HUES48 (cell line): Measurements from ENCODE around the gene SH2D2A.

ENCODE experiments used
- H3K27ac ChIP-seq: one replicate; pipeline ENCODE4 v1.7.0; 2013; ENCODE audit warnings: low read depth, low read length, inconsistent platforms
- H3K27me3 ChIP-seq: 2 replicates; pipeline ENCODE4 v1.6.1; 2013; ENCODE audit warnings: mild to moderate bottlenecking, low read length; ENCODE audit not compliant: control insufficient read depth, insufficient read depth
- H3K36me3 ChIP-seq: 2 replicates; pipeline ENCODE4 v1.6.1; 2013; ENCODE audit warnings: low read length; ENCODE audit not compliant: control insufficient read depth, insufficient read depth
- H3K4me1 ChIP-seq: 2 replicates; pipeline ENCODE4 v1.6.1; 2013; ENCODE audit warnings: mild to moderate bottlenecking, low read length; ENCODE audit not compliant: control insufficient read depth, insufficient read depth
- H3K4me3 ChIP-seq: 2 replicates; pipeline ENCODE4 v1.5.1; 2013; ENCODE audit warnings: mild to moderate bottlenecking, low read depth, low read length
- H3K9ac ChIP-seq: 2 replicates; pipeline ENCODE4 v1.6.1; 2013; ENCODE audit warnings: mild to moderate bottlenecking, low read depth, low read length, moderate library complexity
- H3K9me3 ChIP-seq: 2 replicates; pipeline ENCODE4 v1.6.1; 2013; ENCODE audit warnings: low read length; ENCODE audit not compliant: control insufficient read depth, insufficient read depth

The SH2D2A gene

GRCh38 chr1:156840186-156840897 is 23.7 kb upstream of the SH2D2A start:
- H3K27ac ChIP-seq, result no peak overlapping the region
- no peak overlapping the region for H3K9ac ChIP-seq
- peaks cover 51% of the 10 kb centered on the region for H3K27me3 ChIP-seq
- peaks cover 6% of the 10 kb centered on the region; the same call in 1 of the 2 replicates for H3K4me1 ChIP-seq
- no peaks in the 10 kb centered on the region for H3K36me3 ChIP-seq
- no peaks in the 10 kb centered on the region for H3K9me3 ChIP-seq
- no peak overlapping the region for H3K4me3 ChIP-seq

- Histone ChIP-seq H3K27me3 (peaks cover 49% of the 10 kb centered on the region), H3K36me3 (no peaks in the 10 kb centered on the region), H3K27ac (no peak overlapping the region), H3K4me1 (peaks cover 5% of the 10 kb centered on the region; the same call in 1 of the 2 replicates), H3K4me3 (no peak overlapping the region), H3K9me3 (no peaks in the 10 kb centered on the region), H3K9ac (no peak overlapping the region)
Observed at GRCh38 chr1:156839426-156840109, 22.9 kb upstream of the SH2D2A start.

GRCh38 chr1:156838972-156839371 is 22.3 kb upstream of the SH2D2A start:
- H3K9ac ChIP-seq, result no peak overlapping the region
- no peak overlapping the region for H3K4me3 ChIP-seq
- no peak overlapping the region for H3K27ac ChIP-seq
- H3K4me1 ChIP-seq, result peaks cover 3% of the 10 kb centered on the region; the same call in 1 of the 2 replicates
- peaks cover 47% of the 10 kb centered on the region for H3K27me3 ChIP-seq
- H3K36me3 ChIP-seq, result no peaks in the 10 kb centered on the region
- no peaks in the 10 kb centered on the region for H3K9me3 ChIP-seq

GRCh38 chr1:156836892-156837291 is 20.2 kb upstream of the SH2D2A start:
- Histone ChIP-seq H3K4me1 (peaks cover 3% of the 10 kb centered on the region; the same call in 1 of the 2 replicates), H3K27ac (no peak overlapping the region), H3K36me3 (no peaks in the 10 kb centered on the region), H3K9me3 (no peaks in the 10 kb centered on the region), H3K9ac (no peak overlapping the region), H3K27me3 (peaks cover 27% of the 10 kb centered on the region), H3K4me3 (no peak overlapping the region)

GRCh38 chr1:156836041-156836654 is 19.5 kb upstream of the SH2D2A start:
- H3K27ac ChIP-seq, result no peak overlapping the region
- no peaks in the 10 kb centered on the region for H3K9me3 ChIP-seq
- H3K4me3 ChIP-seq, result no peak overlapping the region
- H3K27me3 ChIP-seq, result peaks cover 25% of the 10 kb centered on the region
- peaks cover 3% of the 10 kb centered on the region; the same call in 1 of the 2 replicates for H3K4me1 ChIP-seq
- H3K9ac ChIP-seq, result no peak overlapping the region
- no peaks in the 10 kb centered on the region for H3K36me3 ChIP-seq

GRCh38 chr1:156834322-156834721 is 17.7 kb upstream of the SH2D2A start:
- Histone ChIP-seq H3K4me3 (no peak overlapping the region), H3K27me3 (peaks cover 29% of the 10 kb centered on the region), H3K36me3 (no peaks in the 10 kb centered on the region), H3K27ac (no peak overlapping the region), H3K9ac (no peak overlapping the region), H3K9me3 (no peaks in the 10 kb centered on the region), H3K4me1 (peaks cover 3% of the 10 kb centered on the region; the same call in 1 of the 2 replicates)

- Histone ChIP-seq H3K4me3 (no peak overlapping the region), H3K36me3 (no peaks in the 10 kb centered on the region), H3K27ac (no peak overlapping the region), H3K27me3 (peaks cover 29% of the 10 kb centered on the region), H3K9me3 (no peaks in the 10 kb centered on the region), H3K4me1 (no peaks in the 10 kb centered on the region), H3K9ac (no peak overlapping the region)
Observed at GRCh38 chr1:156833603-156834002, 17.0 kb upstream of the SH2D2A start.

- H3K9ac ChIP-seq, result no peak overlapping the region
- H3K36me3 ChIP-seq, result no peaks in the 10 kb centered on the region
- no peaks in the 10 kb centered on the region for H3K4me1 ChIP-seq
- H3K27ac ChIP-seq, result no peak overlapping the region
- H3K9me3 ChIP-seq, result no peaks in the 10 kb centered on the region
- no peak overlapping the region for H3K4me3 ChIP-seq
- H3K27me3 ChIP-seq, result peaks cover 24% of the 10 kb centered on the region
Observed at GRCh38 chr1:156832434-156832833, 15.8 kb upstream of the SH2D2A start.

- Histone ChIP-seq H3K9me3 (no peaks in the 10 kb centered on the region), H3K27me3 (peaks cover 8% of the 10 kb centered on the region; the same call in 1 of the 2 replicates), H3K4me1 (no peaks in the 10 kb centered on the region), H3K4me3 (no peak overlapping the region), H3K9ac (no peak overlapping the region), H3K36me3 (no peaks in the 10 kb centered on the region), H3K27ac (no peak overlapping the region)
Observed at GRCh38 chr1:156828400-156829124, 11.9 kb upstream of the SH2D2A start.

GRCh38 chr1:156826630-156827029 is 10.0 kb upstream of the SH2D2A start:
- peaks cover 16% of the 10 kb centered on the region for H3K27me3 ChIP-seq
- no peak overlapping the region for H3K4me3 ChIP-seq
- H3K9me3 ChIP-seq, result no peaks in the 10 kb centered on the region
- H3K9ac ChIP-seq, result no peak overlapping the region
- H3K4me1 ChIP-seq, result no peaks in the 10 kb centered on the region
- no peak overlapping the region for H3K27ac ChIP-seq
- H3K36me3 ChIP-seq, result no peaks in the 10 kb centered on the region
